SK-N-SH (cell line): ENCODE measurements around the gene AKAP8. TPM values are rescaled to one million over a fixed set of nuclear protein-coding genes. Genes with fewer than 3 reads are reported as not detected.

ENCODE experiments used
- CTCF ChIA-PET: fragments of 300-600, 350-600 bp; formaldehyde crosslinking; extraction: SDS; loops from one replicate; lab custom pipeline; 2021; lab: Yijun Ruan, JAX
- POLR2A ChIA-PET: fragments of 350-600 bp; sonication (Branson Sonifier 250); formaldehyde crosslinking; extraction: SDS; loops from one replicate; lab custom pipeline; 2020; ENCODE audit warnings: antibody characterized with exemption, inconsistent platforms; lab: Yijun Ruan, JAX
- DNase-seq: peaks from one replicate; pipeline ENCODE4 v3.0.0; 2012
- H2AFZ ChIP-seq: fragments of 200-600 bp; sonication (generic); 2 replicates; pipeline ENCODE4 v1.8.1; 2016; ENCODE audit warnings: antibody characterized with exemption, mild to moderate bottlenecking, low read depth
- H3F3A ChIP-seq: fragments of 200-600 bp; sonication (generic); replicated peaks from 2 replicates; pipeline ENCODE3; 2016; ENCODE audit warnings: antibody characterized with exemption, mild to moderate bottlenecking; ENCODE audit not compliant: insufficient read depth
- H3K27ac ChIP-seq, 2 experiments: fragments of 200-500 bp in 1 of 2; fragments of 200-600 bp in 1 of 2; sonication (Bioruptor generic) in 1 of 2; sonication (generic), shearing (Covaris generic) in 1 of 2; 2 replicates each; pipeline versions ENCODE4 v1.5.1 to v1.6.1; 2014 to 2016; ENCODE audit warnings: low read depth in 2 of 2, inconsistent platforms in 1 of 2, low read length in 1 of 2, mild to moderate bottlenecking in 1 of 2, mixed read lengths in 1 of 2
- H3K27me3 ChIP-seq: fragments of 200-600 bp; sonication (generic), shearing (Covaris generic); 2 replicates; pipeline ENCODE4 v1.6.1; 2016; ENCODE audit warnings: mixed run types; ENCODE audit not compliant: insufficient read depth
- H3K36me3 ChIP-seq, 2 experiments: fragments of 200-500 bp in 1 of 2; fragments of 200-600 bp in 1 of 2; sonication (Bioruptor generic) in 1 of 2; sonication (generic) in 1 of 2; replicated peaks in 1 of 2; 2 replicates each; pipeline versions ENCODE3 to v1.5.1; 2014 to 2016; ENCODE audit warnings: low read length in 1 of 2, mild to moderate bottlenecking in 1 of 2; ENCODE audit not compliant: insufficient read depth in 2 of 2, control insufficient read depth in 1 of 2
- H3K4me1 ChIP-seq, 2 experiments: fragments of 200-500 bp in 1 of 2; fragments of 200-600 bp in 1 of 2; sonication (Bioruptor generic) in 1 of 2; sonication (generic), shearing (Covaris generic) in 1 of 2; 2 replicates each; pipeline versions ENCODE4 v1.5.1 to v1.6.1; 2014 to 2016; ENCODE audit warnings: low read depth in 1 of 2, low read length in 1 of 2, mixed run types in 1 of 2; ENCODE audit not compliant: insufficient read depth in 2 of 2, control insufficient read depth in 1 of 2
- H3K4me2 ChIP-seq: fragments of 200-600 bp; sonication (generic), shearing (Covaris generic); 2 replicates; pipeline ENCODE4 v1.6.1; 2017; ENCODE audit warnings: mixed run types
- H3K4me3 ChIP-seq, 2 experiments: fragments of 200-500 bp in 1 of 2; fragments of 200-600 bp in 1 of 2; sonication (Bioruptor generic) in 1 of 2; sonication (generic), shearing (Covaris generic) in 1 of 2; 2 replicates each; pipeline versions ENCODE4 v1.5.1 to v1.8.1; 2014 to 2016; ENCODE audit warnings: low read depth in 2 of 2, inconsistent platforms in 1 of 2, low read length in 1 of 2, mild to moderate bottlenecking in 1 of 2, mixed read lengths in 1 of 2, moderate library complexity in 1 of 2
- H3K79me2 ChIP-seq: fragments of 200-600 bp; sonication (generic); 2 replicates; pipeline ENCODE4 v1.8.1; 2017; ENCODE audit warnings: mild to moderate bottlenecking; ENCODE audit not compliant: insufficient read depth
- H3K9ac ChIP-seq: fragments of 200-600 bp; sonication (generic); 2 replicates; pipeline ENCODE4 v1.6.1; 2017; ENCODE audit warnings: mixed run types
- H3K9me2 ChIP-seq: fragments of 200-600 bp; sonication (generic); 2 replicates; pipeline ENCODE4 v1.6.1; 2017; ENCODE audit warnings: mixed run types
- H3K9me3 ChIP-seq: fragments of 200-600 bp; sonication (generic); 2 replicates; pipeline ENCODE4 v1.6.1; 2017; ENCODE audit warnings: mixed run types, mild to moderate bottlenecking, moderate library complexity
- H4K20me1 ChIP-seq: fragments of 200-600 bp; sonication (generic); 2 replicates; pipeline ENCODE4 v1.6.1; 2017; ENCODE audit warnings: mild to moderate bottlenecking, mixed run types; ENCODE audit not compliant: insufficient read depth
- EP300 ChIP-seq, 2 experiments: IDR thresholded peaks; 2 replicates each; pipeline versions ENCODE4 v1.4.0 to v1.6.1; 2012; ENCODE audit warnings: borderline replicate concordance in 1 of 2, low read depth in 1 of 2, low read length in 1 of 2
- EZH2phosphoT487 ChIP-seq: fragments of 200-600 bp; sonication (generic); IDR thresholded peaks from 2 replicates; pipeline ENCODE4 v1.6.1; 2017; ENCODE audit warnings: low read depth, mixed run types, mild to moderate bottlenecking, antibody characterized with exemption, moderate library complexity, borderline replicate concordance
- FOSL2 ChIP-seq: IDR thresholded peaks from 2 replicates; pipeline ENCODE4 v1.4.0; 2012; ENCODE audit warnings: low read depth, mild to moderate bottlenecking, moderate library complexity, borderline replicate concordance
- FOXJ3 ChIP-seq: sonication (generic); formaldehyde crosslinking; IDR thresholded peaks from 2 replicates; pipeline ENCODE4 v1.5.1; 2020; ENCODE audit warnings: mild to moderate bottlenecking, missing genetic modification reagents
- MXI1 ChIP-seq: IDR thresholded peaks from 2 replicates; pipeline ENCODE4 v1.6.1; 2012; ENCODE audit warnings: mild to moderate bottlenecking, low read depth, low read length, improper control_type of control experiment
- RAD21 ChIP-seq: IDR thresholded peaks from 2 replicates; pipeline ENCODE4 v1.6.1; 2012; ENCODE audit warnings: mild to moderate bottlenecking, low read length
- RFX5 ChIP-seq: IDR thresholded peaks from 2 replicates; pipeline ENCODE4 v1.6.1; 2012; ENCODE audit warnings: mild to moderate bottlenecking, improper control_type of control experiment, low read length
- RXRA ChIP-seq: IDR thresholded peaks from 2 replicates; pipeline ENCODE4 v1.4.0; 2012; ENCODE audit warnings: low read depth, mild to moderate bottlenecking, borderline replicate concordance
- TAF1 ChIP-seq: IDR thresholded peaks from 2 replicates; pipeline ENCODE4 v1.6.1; 2012; ENCODE audit warnings: low read depth, mild to moderate bottlenecking, low read length, moderate library complexity, borderline replicate concordance
- TEAD4 ChIP-seq: IDR thresholded peaks from 2 replicates; pipeline ENCODE4 v1.4.0; 2012; ENCODE audit warnings: mild to moderate bottlenecking, borderline replicate concordance; ENCODE audit not compliant: insufficient read depth
- WGBS: methylation state at CpG from one replicate; pipeline ENCODE4 v1.1.6; 2017; ENCODE audit warnings: low lambda C conversion rate; 5-methylcytosine and 5-hydroxymethylcytosine counted together
- polyA plus RNA-seq, 3 experiments: library from polyadenylated mRNA; depleted of rRNA; stranded (reverse); fragments of >200 nt; gene quantifications; 2 replicates each; pipeline ENCODE4 v1.2.3, GENCODE V29; 2012
- TF ChIP-seq, protein P1 (sequence below): IDR thresholded peaks from 2 replicates; pipeline ENCODE4 v1.4.0; 2012; ENCODE audit warnings: low read depth
- TF ChIP-seq, protein P2 (sequence below): IDR thresholded peaks from 2 replicates; pipeline ENCODE4; 2012
- TF ChIP-seq, protein P3 (sequence below): IDR thresholded peaks from 2 replicates; pipeline ENCODE4 v1.4.0; 2012; ENCODE audit warnings: low read depth, borderline replicate concordance
- TF ChIP-seq, protein P4 (sequence below): fragments of 150-350 bp; IDR thresholded peaks from 2 replicates; pipeline ENCODE4 v1.6.1; 2017; ENCODE audit warnings: antibody characterized with exemption, low read length, low read depth, borderline replicate concordance
- TF ChIP-seq, protein P5 (sequence below): IDR thresholded peaks from 2 replicates; pipeline ENCODE4 v1.6.1; 2012; ENCODE audit warnings: mild to moderate bottlenecking, low read depth, low read length, moderate library complexity

AKAP8 gene
- polyA plus RNA-seq, 1 of the 3 experiments (the other 2 are of a cell fraction), result 17.2 TPM

DNA sequence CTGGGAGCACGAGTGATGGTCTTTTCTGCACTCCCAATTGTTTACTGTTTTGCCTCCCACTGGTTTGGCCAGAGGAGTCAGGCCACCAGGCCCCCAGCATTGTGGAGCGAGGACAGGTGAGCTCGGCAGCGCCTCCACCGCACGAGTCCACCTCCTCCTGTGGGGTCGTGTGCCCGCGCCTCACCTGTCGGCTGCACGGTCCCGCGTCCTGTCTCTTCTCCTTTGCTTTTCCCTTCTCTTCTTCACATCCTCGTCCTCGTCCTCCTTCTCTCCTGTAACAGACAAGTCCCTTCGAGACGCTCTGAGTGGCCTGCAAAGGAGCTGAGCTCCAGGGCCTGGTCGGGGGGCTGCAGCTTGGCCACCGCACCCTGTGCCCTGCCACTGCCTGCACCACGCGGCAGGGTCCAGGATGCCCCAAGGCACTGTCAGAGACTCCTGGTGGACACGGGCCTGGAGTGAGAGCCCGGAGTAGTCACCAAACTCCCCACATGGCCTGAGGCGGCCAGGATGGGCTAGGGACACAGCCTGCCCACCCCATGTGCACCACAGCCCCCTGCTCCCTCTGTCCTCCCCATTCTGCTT lies 11.4 kb downstream of the AKAP8 start:
- POLR2A ChIA-PET, result no interaction called here
- Histone ChIP-seq H3K36me3 (peaks cover 30 to 62% of the 10 kb centered on the region in 2 experiments), H3K4me1 (no peaks in the 10 kb centered on the region; a peak in 1 of 4 replicates), H3K27me3 (no peaks in the 10 kb centered on the region), H3F3A (no peaks in the 10 kb centered on the region), H2AFZ (no peak overlapping the region), H3K79me2 (peaks cover 26% of the 10 kb centered on the region; the same call in 1 of the 2 replicates), H3K4me3 (no peak overlapping the region), H3K9me3 (no peaks in the 10 kb centered on the region), H3K4me2 (no peak overlapping the region), H3K9ac (no peak overlapping the region), H3K27ac (no peak overlapping the region), H3K9me2 (no peaks in the 10 kb centered on the region), H4K20me1 (peaks cover 6% of the 10 kb centered on the region; the same call in 1 of the 2 replicates)
- no peak for DNase-seq
- CTCF ChIA-PET, result interaction anchor here (1.2 kb wide), 1 partner anchor 87 kb away, joined by 3 read pairs; no protein-coding TSS in a partner anchor
- 95% methylated on average over 24 of the region's 24 CpGs for WGBS
- TF ChIP-seq RAD21 (no peak), TAF1 (no peak), FOSL2 (no peak), RFX5 (no peak), FOXJ3 (CRISPR knock-in tag) (no peak), MXI1 (no peak), TEAD4 (no peak), EZH2phosphoT487 (no peak), RXRA (no peak), EP300 (IDR thresholded peaks at IDR 0.05; ENCODE audit: borderline replicate concordance in 1 of 2, low read depth in 1 of 2, low read length in 1 of 2) (no peak)
- TF ChIP-seq, protein P1, sequence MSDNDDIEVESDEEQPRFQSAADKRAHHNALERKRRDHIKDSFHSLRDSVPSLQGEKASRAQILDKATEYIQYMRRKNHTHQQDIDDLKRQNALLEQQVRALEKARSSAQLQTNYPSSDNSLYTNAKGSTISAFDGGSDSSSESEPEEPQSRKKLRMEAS, result no peak
- TF ChIP-seq, protein P2, sequence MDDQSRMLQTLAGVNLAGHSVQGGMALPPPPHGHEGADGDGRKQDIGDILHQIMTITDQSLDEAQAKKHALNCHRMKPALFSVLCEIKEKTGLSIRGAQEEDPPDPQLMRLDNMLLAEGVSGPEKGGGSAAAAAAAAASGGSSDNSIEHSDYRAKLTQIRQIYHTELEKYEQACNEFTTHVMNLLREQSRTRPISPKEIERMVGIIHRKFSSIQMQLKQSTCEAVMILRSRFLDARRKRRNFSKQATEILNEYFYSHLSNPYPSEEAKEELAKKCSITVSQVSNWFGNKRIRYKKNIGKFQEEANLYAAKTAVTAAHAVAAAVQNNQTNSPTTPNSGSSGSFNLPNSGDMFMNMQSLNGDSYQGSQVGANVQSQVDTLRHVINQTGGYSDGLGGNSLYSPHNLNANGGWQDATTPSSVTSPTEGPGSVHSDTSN, result no peak
- TF ChIP-seq, protein P3, sequence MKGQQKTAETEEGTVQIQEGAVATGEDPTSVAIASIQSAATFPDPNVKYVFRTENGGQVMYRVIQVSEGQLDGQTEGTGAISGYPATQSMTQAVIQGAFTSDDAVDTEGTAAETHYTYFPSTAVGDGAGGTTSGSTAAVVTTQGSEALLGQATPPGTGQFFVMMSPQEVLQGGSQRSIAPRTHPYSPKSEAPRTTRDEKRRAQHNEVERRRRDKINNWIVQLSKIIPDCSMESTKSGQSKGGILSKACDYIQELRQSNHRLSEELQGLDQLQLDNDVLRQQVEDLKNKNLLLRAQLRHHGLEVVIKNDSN, result no peak
- TF ChIP-seq, protein P4, sequence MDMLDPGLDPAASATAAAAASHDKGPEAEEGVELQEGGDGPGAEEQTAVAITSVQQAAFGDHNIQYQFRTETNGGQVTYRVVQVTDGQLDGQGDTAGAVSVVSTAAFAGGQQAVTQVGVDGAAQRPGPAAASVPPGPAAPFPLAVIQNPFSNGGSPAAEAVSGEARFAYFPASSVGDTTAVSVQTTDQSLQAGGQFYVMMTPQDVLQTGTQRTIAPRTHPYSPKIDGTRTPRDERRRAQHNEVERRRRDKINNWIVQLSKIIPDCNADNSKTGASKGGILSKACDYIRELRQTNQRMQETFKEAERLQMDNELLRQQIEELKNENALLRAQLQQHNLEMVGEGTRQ, result no peak
- TF ChIP-seq, protein P5, sequence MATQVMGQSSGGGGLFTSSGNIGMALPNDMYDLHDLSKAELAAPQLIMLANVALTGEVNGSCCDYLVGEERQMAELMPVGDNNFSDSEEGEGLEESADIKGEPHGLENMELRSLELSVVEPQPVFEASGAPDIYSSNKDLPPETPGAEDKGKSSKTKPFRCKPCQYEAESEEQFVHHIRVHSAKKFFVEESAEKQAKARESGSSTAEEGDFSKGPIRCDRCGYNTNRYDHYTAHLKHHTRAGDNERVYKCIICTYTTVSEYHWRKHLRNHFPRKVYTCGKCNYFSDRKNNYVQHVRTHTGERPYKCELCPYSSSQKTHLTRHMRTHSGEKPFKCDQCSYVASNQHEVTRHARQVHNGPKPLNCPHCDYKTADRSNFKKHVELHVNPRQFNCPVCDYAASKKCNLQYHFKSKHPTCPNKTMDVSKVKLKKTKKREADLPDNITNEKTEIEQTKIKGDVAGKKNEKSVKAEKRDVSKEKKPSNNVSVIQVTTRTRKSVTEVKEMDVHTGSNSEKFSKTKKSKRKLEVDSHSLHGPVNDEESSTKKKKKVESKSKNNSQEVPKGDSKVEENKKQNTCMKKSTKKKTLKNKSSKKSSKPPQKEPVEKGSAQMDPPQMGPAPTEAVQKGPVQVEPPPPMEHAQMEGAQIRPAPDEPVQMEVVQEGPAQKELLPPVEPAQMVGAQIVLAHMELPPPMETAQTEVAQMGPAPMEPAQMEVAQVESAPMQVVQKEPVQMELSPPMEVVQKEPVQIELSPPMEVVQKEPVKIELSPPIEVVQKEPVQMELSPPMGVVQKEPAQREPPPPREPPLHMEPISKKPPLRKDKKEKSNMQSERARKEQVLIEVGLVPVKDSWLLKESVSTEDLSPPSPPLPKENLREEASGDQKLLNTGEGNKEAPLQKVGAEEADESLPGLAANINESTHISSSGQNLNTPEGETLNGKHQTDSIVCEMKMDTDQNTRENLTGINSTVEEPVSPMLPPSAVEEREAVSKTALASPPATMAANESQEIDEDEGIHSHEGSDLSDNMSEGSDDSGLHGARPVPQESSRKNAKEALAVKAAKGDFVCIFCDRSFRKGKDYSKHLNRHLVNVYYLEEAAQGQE, result no peak
